GM12872 (cell line): ENCODE data around the gene GADD45G.

Experiments used
- CTCF ChIP-seq: IDR thresholded peaks from 3 replicates; pipeline ENCODE4 v1.5.1; 2011; ENCODE audit warnings: low read depth, mild to moderate bottlenecking, low read length, moderate library complexity; ENCODE audit not compliant: insufficient read depth

The GADD45G gene

GRCh38 chr9:89606049-89606623 is 1.3 kb downstream of the GADD45G start:
- no peak for TF ChIP-seq CTCF

GRCh38 chr9:89606624-89607311 is 2.0 kb downstream of the GADD45G start:
- no peak for TF ChIP-seq CTCF

DNA sequence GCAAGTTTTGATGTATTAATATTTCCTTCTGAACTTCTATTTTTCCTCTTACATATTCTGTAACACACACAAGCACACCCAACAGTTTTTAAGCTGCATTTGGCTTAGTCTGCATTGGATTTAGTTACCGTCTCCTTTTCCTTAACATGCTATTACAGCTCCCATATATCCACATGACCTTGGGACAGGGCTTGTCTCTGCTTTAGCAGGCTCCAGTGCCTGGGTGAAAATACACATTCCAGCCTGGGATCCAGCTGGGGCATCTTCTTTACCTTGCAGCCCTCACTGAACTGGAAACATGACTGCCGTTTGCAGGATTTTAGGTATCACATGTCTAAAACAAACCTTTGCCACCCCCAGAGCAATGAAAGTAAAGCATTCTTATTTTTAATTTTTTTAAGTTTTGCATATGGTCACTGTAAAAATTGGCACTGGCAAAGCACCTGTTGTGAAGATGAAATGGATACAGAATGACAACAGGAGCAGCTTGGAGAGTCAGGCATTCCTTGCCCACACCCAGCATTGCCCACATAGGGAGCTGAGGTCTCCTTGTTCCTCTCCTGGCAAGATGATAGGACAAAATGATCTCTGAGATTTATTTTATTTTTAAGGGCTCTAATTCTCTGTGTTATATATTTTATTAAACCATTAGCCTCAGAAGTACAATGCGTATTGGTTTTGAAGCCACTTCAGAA is 4.0 kb downstream of the GADD45G start:
- TF ChIP-seq CTCF: no peak

- no peak for TF ChIP-seq CTCF
Observed at GRCh38 chr9:89609426-89610006, 4.7 kb downstream of the GADD45G start.

GRCh38 chr9:89610391-89610925 is 5.6 kb downstream of the GADD45G start:
- TF ChIP-seq CTCF: no peak

GRCh38 chr9:89611425-89611824 is 6.6 kb downstream of the GADD45G start:
- no peak for TF ChIP-seq CTCF

DNA sequence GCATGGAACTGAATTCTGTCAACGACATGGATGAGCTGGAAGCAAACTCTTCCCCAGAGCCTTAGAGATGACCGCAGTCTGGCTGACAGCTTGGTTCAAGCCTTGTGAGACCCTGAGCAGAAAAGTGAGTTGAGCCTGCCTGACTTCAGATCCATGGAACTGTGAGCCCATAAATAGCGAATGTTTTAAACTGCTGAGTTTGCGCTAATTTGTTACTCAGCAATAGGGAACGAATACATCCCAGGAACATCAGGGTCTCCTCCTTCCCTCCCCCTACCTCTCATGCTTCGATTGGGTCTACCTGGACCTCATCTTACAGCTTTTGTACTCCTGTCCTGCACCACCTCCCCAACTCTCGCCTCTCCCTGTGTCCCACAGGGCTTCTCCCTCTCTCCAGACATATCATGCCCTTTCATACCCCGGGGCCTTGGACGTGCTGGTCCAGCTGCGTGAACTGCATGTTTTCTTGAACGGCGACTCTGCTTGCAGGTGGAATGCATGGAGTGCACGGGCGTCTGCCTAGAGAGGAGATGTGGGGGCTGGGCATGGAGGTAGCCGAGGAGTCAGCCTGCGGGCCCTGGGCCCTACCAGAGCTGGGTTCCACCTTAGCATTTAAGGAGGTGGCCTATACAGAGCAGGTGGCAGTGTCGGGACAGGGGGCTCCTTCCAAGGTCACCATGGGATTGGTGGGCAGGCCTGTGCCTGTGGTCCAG is 7.9 kb downstream of the GADD45G start:
- TF ChIP-seq CTCF: no peak
